Measurements from ENCODE around the gene AVEN.

AVEN gene

DNA sequence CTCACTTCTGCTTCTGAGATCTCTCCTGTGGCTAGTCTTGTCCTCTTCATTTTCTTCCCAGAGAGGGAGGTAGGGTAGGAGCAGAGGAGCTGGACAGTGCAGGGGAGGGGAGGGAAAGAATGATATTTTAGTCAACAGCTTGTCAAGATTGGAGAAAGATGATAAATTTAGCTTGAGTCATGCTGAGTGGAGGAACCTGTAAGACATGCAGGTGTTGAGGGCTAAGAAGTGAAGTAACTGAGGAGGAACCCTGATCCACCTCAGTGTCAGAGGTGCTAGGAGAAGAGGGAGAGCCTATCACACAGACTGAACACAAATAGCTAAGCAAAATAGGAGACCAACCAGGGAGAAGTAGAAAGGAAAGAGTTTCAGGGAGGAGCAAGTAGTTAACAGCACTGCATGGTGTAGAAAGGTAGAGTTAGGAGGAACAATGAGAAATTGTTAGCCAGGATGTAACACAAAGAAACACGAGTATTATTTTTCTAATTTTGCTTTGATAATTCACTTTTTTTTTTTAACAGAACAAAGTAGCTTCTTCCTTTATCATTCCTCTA is 178.9 kb downstream of the AVEN start:
- TF ChIP-seq Cebpa-rat (IDR thresholded peaks at IDR 0.05), result no peak
- Histone ChIP-seq H3K4me1 (no peaks in the 10 kb centered on the region), H3K4me2 (no peak overlapping the region), H3K27ac (no peak overlapping the region), H4K20me1 (no peaks in the 10 kb centered on the region), H3K36me3 (peaks cover 0 to 26% (median 5%) of the 10 kb centered on the region in 11 experiments; a peak in 11 of 22 replicates), H3K27me3 (no peaks in the 10 kb centered on the region), H3K9ac (no peak overlapping the region), H3K4me3 (no peak overlapping the region), H3K9me3 (replicated peaks in 1 of 11) (no peaks in the 10 kb centered on the region)

DNA sequence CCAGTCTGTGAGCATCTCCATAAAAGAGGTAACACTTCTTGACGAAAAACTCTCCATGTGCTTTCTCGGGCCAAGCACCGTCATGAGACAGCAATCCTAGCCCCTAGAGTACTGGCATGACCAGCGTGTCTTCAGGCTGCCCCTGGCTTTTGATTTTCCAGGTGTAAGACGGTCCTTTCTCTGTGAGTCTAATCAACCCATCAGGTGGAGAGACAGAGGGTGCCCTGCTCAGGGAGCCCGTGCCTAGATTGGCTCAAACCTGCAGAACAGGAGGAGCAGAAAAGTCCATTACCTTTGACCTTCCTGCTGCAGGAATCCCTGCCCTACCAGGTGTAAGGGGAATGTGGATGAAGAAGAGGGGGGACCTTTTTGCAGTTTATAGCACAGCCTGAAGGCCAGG is 180.2 kb downstream of the AVEN start:
- no peak overlapping the region for H3K27ac ChIP-seq
- H3K9me3 ChIP-seq (replicated peaks in 1 of 11), result no peaks in the 10 kb centered on the region
- no peak overlapping the region for H3K4me2 ChIP-seq
- no peaks in the 10 kb centered on the region for H3K27me3 ChIP-seq
- no peaks in the 10 kb centered on the region for H4K20me1 ChIP-seq
- H3K9ac ChIP-seq, result no peak overlapping the region
- H3K4me1 ChIP-seq, result no peaks in the 10 kb centered on the region
- no peak overlapping the region for H3K4me3 ChIP-seq
- H3K36me3 ChIP-seq, result peaks cover 0 to 13% (median 0%) of the 10 kb centered on the region in 11 experiments; a peak in 5 of 22 replicates
- no peak for TF ChIP-seq Cebpa-rat (IDR thresholded peaks at IDR 0.05)

DNA sequence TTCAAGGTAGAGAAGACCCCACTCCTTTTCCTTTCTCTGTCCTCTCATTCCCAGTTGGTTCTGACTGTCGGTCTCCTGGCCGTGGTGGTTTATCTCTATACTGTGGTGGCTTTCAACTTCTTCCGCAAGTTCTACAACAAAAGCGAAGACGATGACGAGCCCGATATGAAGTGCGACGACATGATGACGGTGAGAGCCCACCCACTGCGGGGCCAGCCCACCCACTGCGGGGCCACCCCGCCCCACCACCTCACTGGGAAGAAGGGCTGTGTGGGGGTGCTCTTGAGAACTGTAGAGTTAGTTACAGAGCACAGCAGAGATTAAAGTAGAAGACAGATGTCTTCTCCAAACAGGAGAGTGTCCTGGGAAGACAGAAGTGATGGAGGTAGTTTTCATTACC is 181.3 kb downstream of the AVEN start:
- no peak overlapping the region for H3K4me2 ChIP-seq
- H3K4me1 ChIP-seq, result no peaks in the 10 kb centered on the region
- H3K27ac ChIP-seq, result no peak overlapping the region
- no peaks in the 10 kb centered on the region for H3K9me3 ChIP-seq (replicated peaks in 1 of 11)
- H3K4me3 ChIP-seq, result no peak overlapping the region
- peaks cover 0 to 13% (median 0%) of the 10 kb centered on the region in 11 experiments; a peak in 3 of 22 replicates for H3K36me3 ChIP-seq
- no peaks in the 10 kb centered on the region for H3K27me3 ChIP-seq
- no peaks in the 10 kb centered on the region for H4K20me1 ChIP-seq
- H3K9ac ChIP-seq, result no peak overlapping the region
- no peak for TF ChIP-seq Cebpa-rat (IDR thresholded peaks at IDR 0.05)

DNA sequence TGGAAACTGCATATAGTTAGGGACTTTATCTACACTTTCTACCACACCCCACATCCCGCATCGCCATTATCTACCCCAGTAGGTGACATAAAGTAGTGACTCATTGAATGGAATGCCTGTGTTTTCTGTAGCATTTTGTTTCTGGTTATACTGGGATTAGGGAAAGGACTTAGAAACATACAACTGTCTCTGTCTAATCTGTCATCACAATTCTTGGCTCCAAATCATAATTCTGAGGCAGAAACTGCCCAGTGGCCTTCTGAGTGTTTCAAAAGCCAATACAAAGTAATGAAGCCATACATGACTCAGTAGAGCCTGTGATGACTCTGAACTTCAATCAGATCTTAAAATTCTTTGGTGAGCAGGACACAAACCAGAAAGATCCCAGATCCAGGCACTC is 186.4 kb downstream of the AVEN start:
- Histone ChIP-seq H3K4me2 (no peak overlapping the region), H3K9me3 (replicated peaks in 1 of 11) (no peaks in the 10 kb centered on the region), H3K27me3 (no peaks in the 10 kb centered on the region), H3K4me3 (no peak overlapping the region), H3K27ac (no peak overlapping the region), H3K4me1 (no peaks in the 10 kb centered on the region), H3K36me3 (no peaks in the 10 kb centered on the region), H3K9ac (no peak overlapping the region), H4K20me1 (no peaks in the 10 kb centered on the region)
- no peak for TF ChIP-seq Cebpa-rat (IDR thresholded peaks at IDR 0.05)

DNA sequence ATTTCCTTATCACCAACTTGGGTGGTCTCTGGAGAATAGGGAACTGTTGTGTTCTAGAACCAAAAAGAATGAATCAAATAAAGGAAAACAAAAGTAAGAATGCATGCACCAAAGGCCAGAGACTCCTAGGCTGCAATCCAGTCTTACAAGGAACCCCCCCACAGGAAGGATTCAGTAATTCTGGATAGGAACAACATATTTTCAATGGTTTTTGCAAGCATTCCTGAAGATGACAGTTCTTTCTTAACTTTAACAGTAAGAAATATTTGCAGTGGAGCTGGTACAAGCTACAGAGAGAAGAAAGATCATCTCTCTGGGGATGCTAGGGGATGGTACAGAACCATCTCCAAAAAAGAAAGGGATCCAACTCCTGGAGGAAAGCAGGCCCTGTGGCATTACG is 186.9 kb downstream of the AVEN start:
- Histone ChIP-seq H3K4me1 (no peaks in the 10 kb centered on the region), H3K36me3 (no peaks in the 10 kb centered on the region), H3K9me3 (replicated peaks in 1 of 11) (no peaks in the 10 kb centered on the region), H3K9ac (no peak overlapping the region), H3K27ac (no peak overlapping the region), H3K4me3 (no peak overlapping the region), H3K27me3 (no peaks in the 10 kb centered on the region), H3K4me2 (no peak overlapping the region), H4K20me1 (no peaks in the 10 kb centered on the region)
- no peak for TF ChIP-seq Cebpa-rat (IDR thresholded peaks at IDR 0.05)

DNA sequence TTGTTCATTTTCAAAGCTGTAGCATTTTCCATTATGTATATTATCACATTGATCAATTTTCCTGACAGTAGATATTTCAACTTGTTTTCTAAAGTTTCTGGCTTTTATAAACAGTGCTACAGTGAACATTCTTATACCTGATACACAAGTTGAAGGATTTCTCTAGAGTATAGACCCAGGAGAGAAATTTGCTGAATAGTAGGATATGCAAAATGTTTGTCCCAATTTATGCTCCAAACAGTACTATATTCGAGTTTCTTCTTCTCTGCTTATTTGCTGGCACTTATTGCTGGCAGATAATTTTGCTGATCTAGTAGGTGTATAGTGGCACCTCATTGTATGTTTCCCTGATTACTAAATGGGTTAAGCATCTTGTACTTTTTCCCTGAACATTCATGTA is 187.9 kb downstream of the AVEN start:
- Histone ChIP-seq H3K36me3 (no peaks in the 10 kb centered on the region), H3K27ac (no peak overlapping the region), H3K4me1 (no peaks in the 10 kb centered on the region), H3K27me3 (no peaks in the 10 kb centered on the region), H3K4me3 (no peak overlapping the region), H3K4me2 (no peak overlapping the region), H3K9me3 (replicated peaks in 1 of 11) (no peaks in the 10 kb centered on the region), H3K9ac (no peak overlapping the region), H4K20me1 (no peaks in the 10 kb centered on the region)
- TF ChIP-seq Cebpa-rat (IDR thresholded peaks at IDR 0.05), result no peak

DNA sequence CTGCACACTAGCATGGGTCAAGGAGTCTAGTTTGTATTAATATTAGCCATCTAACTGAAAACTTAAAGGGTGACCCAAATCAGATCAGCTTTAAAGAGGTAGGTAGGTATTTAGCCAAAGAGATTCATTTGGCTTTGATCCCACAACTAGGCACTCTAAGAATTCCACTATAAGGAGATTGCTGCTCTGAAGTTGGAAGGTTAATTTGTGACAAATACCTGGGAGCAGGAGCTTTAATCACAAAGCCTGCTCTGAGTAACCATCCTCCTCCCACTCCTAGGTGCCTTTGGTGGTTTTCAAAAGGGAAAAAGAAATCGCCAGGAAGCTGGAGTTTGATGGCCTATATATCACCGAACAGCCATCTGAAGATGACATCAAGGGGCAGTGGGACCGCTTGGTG is 191.0 kb downstream of the AVEN start:
- H4K20me1 ChIP-seq, result no peaks in the 10 kb centered on the region
- no peaks in the 10 kb centered on the region for H3K27me3 ChIP-seq
- no peaks in the 10 kb centered on the region for H3K4me1 ChIP-seq
- no peaks in the 10 kb centered on the region for H3K9me3 ChIP-seq (replicated peaks in 1 of 11)
- no peak for TF ChIP-seq Cebpa-rat (IDR thresholded peaks at IDR 0.05)
- H3K4me3 ChIP-seq, result no peak overlapping the region
- H3K4me2 ChIP-seq, result no peak overlapping the region
- H3K27ac ChIP-seq, result no peak overlapping the region
- H3K9ac ChIP-seq, result no peak overlapping the region
- no peaks in the 10 kb centered on the region for H3K36me3 ChIP-seq

DNA sequence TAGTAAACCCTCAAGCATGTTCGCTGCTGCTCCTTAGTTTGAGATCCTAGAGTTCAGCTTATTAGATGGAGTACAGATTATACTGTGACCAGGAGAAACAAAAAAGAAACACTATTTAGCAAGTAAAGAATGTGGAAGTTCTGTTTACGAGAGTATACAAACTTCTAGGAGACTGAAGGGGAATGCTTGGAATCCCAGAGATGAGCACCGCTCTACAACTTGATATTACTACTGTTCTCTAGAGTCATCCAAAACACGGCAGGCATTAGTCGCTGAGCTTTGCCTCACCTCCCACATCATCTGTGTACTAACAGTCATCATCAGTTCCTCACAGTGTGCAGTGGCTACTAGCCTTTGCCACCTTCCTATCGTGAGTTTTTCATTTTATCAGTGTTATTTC is 192.1 kb downstream of the AVEN start:
- H4K20me1 ChIP-seq, result no peaks in the 10 kb centered on the region
- no peaks in the 10 kb centered on the region for H3K36me3 ChIP-seq
- H3K27ac ChIP-seq, result no peak overlapping the region
- no peaks in the 10 kb centered on the region for H3K4me1 ChIP-seq
- no peak overlapping the region for H3K4me3 ChIP-seq
- H3K4me2 ChIP-seq, result no peak overlapping the region
- no peaks in the 10 kb centered on the region for H3K9me3 ChIP-seq (replicated peaks in 1 of 11)
- no peak for TF ChIP-seq Cebpa-rat (IDR thresholded peaks at IDR 0.05)
- H3K9ac ChIP-seq, result no peak overlapping the region
- no peaks in the 10 kb centered on the region for H3K27me3 ChIP-seq

DNA sequence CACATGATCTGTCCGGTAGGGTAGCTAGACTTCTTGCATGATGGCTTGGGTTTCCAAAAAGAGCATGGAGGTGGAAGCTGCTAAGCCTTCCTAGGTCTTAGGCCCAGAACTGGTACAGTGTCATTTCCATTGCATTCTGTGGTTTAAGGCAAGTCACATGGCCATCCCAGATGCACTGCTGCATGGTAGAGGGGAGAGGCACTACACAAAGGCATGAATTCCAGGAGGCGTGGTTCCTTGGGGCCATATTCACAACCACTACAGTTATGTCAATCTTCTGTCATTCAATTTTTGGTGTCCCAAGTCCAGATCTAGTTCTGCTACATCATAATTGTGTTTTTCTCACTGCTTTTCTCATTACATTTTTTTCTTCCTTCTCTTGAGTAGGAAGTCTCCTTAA is 192.9 kb downstream of the AVEN start:
- no peaks in the 10 kb centered on the region for H3K27me3 ChIP-seq
- H3K4me3 ChIP-seq, result no peak overlapping the region
- H3K9me3 ChIP-seq (replicated peaks in 1 of 11), result no peaks in the 10 kb centered on the region
- H3K36me3 ChIP-seq, result no peaks in the 10 kb centered on the region
- no peak overlapping the region for H3K27ac ChIP-seq
- TF ChIP-seq Cebpa-rat (IDR thresholded peaks at IDR 0.05), result no peak
- H3K4me1 ChIP-seq, result no peaks in the 10 kb centered on the region
- no peak overlapping the region for H3K9ac ChIP-seq
- no peak overlapping the region for H3K4me2 ChIP-seq
- no peaks in the 10 kb centered on the region for H4K20me1 ChIP-seq

DNA sequence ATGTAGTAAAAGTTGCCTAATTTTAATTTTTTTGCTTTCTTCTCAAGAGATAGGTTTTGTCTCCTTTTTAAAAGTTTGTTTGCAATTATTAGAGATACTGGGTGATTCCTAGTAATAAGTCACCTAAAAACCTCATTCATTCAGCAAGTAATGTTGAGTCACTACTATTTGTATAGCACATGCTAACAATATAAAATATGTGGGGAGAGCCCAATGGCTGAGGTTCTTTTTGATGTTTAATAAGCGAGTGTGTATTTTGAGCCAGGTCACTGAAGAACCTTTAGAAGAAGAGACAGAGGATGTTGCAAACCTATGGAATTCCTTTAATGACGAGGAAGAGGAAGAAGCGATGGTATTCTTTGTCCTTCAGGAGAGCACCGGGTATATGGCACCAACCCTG is 194.4 kb downstream of the AVEN start:
- Histone ChIP-seq H3K36me3 (no peaks in the 10 kb centered on the region), H3K4me3 (no peak overlapping the region), H4K20me1 (no peaks in the 10 kb centered on the region), H3K4me2 (no peak overlapping the region), H3K27ac (no peak overlapping the region), H3K9ac (no peak overlapping the region), H3K4me1 (no peaks in the 10 kb centered on the region), H3K27me3 (no peaks in the 10 kb centered on the region), H3K9me3 (replicated peaks in 1 of 11) (no peaks in the 10 kb centered on the region)
- no peak for TF ChIP-seq Cebpa-rat (IDR thresholded peaks at IDR 0.05)

All from BLaER1 treated with 17β-estradiol and CSF1 and Interleukin-3, amounts not matched to agents 10 nM and 100 nM (cell line).